A673 (cell line): ENCODE measurements around the gene FAM151A. TPM values are rescaled to one million over a fixed set of nuclear protein-coding genes. Genes with fewer than 3 reads are reported as not detected.

Experiments used
- BruUV-seq: library from RNA; stranded (reverse); fragments of 400-500 nt; replicated peaks from 2 replicates; lab custom pipeline; 2021; lab: Mats Ljungman, UMichigan
- CTCF ChIA-PET: fragments of 300-600 bp; sonication (Branson Sonifier 250); formaldehyde crosslinking; loops from one replicate; lab custom pipeline; 2022; ENCODE audit warnings: antibody characterized with exemption; lab: Charles Lee
- POLR2A ChIA-PET: fragments of 300-600 bp; sonication (Branson Sonifier 250); formaldehyde crosslinking; loops from one replicate; lab custom pipeline; 2022; ENCODE audit warnings: antibody characterized with exemption; ENCODE audit not compliant: low non-redundant PET; lab: Charles Lee
- DNase-seq: peaks from one replicate; pipeline ENCODE4 v3.0.0-alpha.2; 2015; ENCODE audit warnings: low spot score
- H3K27ac ChIP-seq: fragments of 200-600 bp; sonication (generic); 2 replicates; pipeline ENCODE4 v1.5.1; 2016; ENCODE audit warnings: mixed run types, low read depth, mild to moderate bottlenecking, mixed read lengths, antibody characterized with exemption, low read length; ENCODE audit not compliant: poor library complexity, severe bottlenecking
- H3K27me3 ChIP-seq: fragments of 200-600 bp; sonication (generic); replicated peaks from 2 replicates; pipeline ENCODE4 v1.6.1; 2017; ENCODE audit warnings: mixed run types, low read depth, mild to moderate bottlenecking, mixed read lengths, antibody characterized with exemption, low read length; ENCODE audit not compliant: insufficient read depth, poor library complexity
- H3K36me3 ChIP-seq: fragments of 200-600 bp; sonication (generic); 2 replicates; pipeline ENCODE4 v1.6.1; 2016; ENCODE audit warnings: mixed run types, mild to moderate bottlenecking, mixed read lengths, antibody characterized with exemption, low read length; ENCODE audit not compliant: insufficient read depth, poor library complexity, severe bottlenecking
- H3K4me1 ChIP-seq: fragments of 200-600 bp; sonication (generic); 2 replicates; pipeline ENCODE4 v1.6.1; 2017; ENCODE audit warnings: mixed run types, mild to moderate bottlenecking, mixed read lengths, antibody characterized with exemption, low read length; ENCODE audit not compliant: insufficient read depth, poor library complexity, severe bottlenecking
- H3K4me3 ChIP-seq: fragments of 200-600 bp; sonication (generic); 2 replicates; pipeline ENCODE4 v1.5.1; 2016; ENCODE audit warnings: low read depth, mixed run types, mild to moderate bottlenecking, mixed read lengths, low read length; ENCODE audit not compliant: poor library complexity, severe bottlenecking
- H3K9me3 ChIP-seq: fragments of 200-600 bp; sonication (generic); 2 replicates; pipeline ENCODE4 v1.6.1; 2016; ENCODE audit warnings: mixed run types, low read depth, mild to moderate bottlenecking, mixed read lengths, antibody characterized with exemption, low read length; ENCODE audit not compliant: poor library complexity, severe bottlenecking
- EZH2 ChIP-seq: fragments of 200-600 bp; sonication (generic); IDR thresholded peaks from 2 replicates; pipeline ENCODE4 v1.6.1; 2017; ENCODE audit warnings: borderline replicate concordance, low read depth, mild to moderate bottlenecking, mixed read lengths, antibody characterized with exemption, low read length; ENCODE audit not compliant: poor library complexity, severe bottlenecking
- intact Hi-C: fragments of 100-400 bp; cut with micrococcal nuclease; formaldehyde crosslinking; loops from one replicate; pipeline ENCODE4 v1.10.0; 2022; ENCODE audit not compliant: unreplicated experiment
- total RNA-seq: library from RNA; stranded (reverse); gene quantifications from 2 replicates; pipeline ENCODE4 v1.2.3, GENCODE V29; 2021
- TF ChIP-seq, protein P1 (sequence below): fragments of 300-800, 200-600 bp; sonication (generic); conservative IDR thresholded peaks from 2 replicates; pipeline ENCODE4 v1.5.1; 2017; ENCODE audit warnings: low read depth, mild to moderate bottlenecking, antibody characterized with exemption, low read length, moderate library complexity, mixed read lengths

FAM151A gene
- total RNA-seq, 1 experiment from 2014 or later, result not detected

DNA sequence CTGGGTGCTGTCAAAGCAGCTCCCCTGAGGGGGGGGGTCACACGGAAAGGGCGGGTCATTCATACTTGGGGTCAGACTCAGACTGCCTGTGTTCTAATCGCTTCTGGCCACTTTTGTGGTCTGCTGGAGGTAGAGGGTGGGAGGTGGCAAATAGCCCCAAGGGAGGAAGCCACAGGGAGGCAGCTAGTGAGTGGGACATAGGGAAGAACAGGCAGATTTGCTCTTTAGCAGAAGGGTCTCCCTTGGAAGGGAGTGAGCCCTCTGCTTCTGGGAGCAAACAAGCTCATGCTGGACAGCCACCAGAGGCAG, 50.8 kb downstream of the FAM151A start:
- peak overlapping the region; percentile 64 for H3K27ac ChIP-seq
- no peaks in the 10 kb centered on the region for H3K36me3 ChIP-seq
- H3K4me3 ChIP-seq, result no peak overlapping the region
- H3K4me1 ChIP-seq, result peaks cover 29% of the 10 kb centered on the region
- ChIA-PET POLR2A (no interaction called here), CTCF (no interaction called here)
- no TSS peak for BruUV-seq
- no peaks in the 10 kb centered on the region for H3K27me3 ChIP-seq
- H3K9me3 ChIP-seq, result no peaks in the 10 kb centered on the region
- DNase-seq, result no peak
- intact Hi-C loops, result no loop called here
- TF ChIP-seq, protein P1, sequence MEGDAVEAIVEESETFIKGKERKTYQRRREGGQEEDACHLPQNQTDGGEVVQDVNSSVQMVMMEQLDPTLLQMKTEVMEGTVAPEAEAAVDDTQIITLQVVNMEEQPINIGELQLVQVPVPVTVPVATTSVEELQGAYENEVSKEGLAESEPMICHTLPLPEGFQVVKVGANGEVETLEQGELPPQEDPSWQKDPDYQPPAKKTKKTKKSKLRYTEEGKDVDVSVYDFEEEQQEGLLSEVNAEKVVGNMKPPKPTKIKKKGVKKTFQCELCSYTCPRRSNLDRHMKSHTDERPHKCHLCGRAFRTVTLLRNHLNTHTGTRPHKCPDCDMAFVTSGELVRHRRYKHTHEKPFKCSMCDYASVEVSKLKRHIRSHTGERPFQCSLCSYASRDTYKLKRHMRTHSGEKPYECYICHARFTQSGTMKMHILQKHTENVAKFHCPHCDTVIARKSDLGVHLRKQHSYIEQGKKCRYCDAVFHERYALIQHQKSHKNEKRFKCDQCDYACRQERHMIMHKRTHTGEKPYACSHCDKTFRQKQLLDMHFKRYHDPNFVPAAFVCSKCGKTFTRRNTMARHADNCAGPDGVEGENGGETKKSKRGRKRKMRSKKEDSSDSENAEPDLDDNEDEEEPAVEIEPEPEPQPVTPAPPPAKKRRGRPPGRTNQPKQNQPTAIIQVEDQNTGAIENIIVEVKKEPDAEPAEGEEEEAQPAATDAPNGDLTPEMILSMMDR, result no peak
- TF ChIP-seq EZH2, result no peak

DNA sequence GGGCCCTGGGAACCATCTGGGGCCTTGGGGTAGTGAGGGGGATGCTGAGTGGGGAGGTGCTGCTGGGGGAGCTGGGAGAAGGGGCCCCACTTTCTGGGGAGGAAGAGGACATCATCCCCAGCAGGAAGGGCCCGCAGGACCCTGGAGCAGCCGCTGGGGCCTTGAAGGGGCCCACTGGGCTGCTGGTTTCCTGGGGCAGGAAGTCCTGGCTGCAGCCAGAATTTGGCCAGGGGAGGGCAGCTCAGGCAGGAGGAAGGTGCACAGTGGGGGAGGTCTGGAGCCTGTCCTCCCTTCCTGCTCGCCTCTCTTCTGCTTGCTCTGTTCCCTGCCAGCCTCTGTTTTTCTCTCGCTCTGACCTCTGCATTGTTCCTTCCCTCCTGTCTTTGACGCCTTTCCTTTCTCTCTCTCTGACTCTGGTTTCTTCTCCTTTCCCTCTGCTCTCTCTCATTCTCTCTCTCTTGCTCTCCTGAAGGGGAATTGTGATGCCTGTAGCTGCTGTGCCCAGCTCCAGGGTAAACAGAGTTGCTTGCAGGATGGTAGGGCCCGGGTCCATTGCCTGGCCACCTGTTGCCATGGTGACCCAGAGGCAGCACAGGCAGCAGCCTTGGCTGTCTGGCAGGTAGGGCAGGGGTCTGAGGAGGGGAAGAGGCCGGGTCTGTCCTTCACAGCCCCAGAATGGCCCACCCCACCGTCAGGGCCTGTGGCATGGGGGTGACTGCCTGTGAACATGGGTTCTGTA, 51.4 kb downstream of the FAM151A start:
- DNase-seq, result peak; percentile 35

DNA sequence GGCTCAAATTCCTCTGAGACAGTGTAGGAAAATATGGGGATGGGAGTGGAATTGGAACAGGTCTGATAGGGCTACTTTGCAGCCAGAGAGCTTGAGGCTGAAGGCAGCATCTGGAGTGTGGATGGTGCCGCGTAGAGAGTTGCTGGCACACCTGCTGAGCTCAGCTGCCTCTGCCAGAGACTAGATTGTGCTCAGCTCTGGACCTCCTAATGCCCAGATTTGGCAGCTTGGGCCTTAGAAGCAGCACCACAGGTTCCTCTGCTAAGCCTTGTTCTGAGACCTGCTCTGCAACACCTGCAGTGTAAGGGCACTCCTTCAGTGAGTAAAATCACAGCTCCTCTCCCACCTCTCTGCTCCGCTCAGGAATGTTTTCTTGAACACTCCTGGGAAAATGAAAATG, 52.0 kb downstream of the FAM151A start:
- H3K4me3 ChIP-seq, result no peak overlapping the region
- peak overlapping the region; percentile 64 for H3K27ac ChIP-seq
- H3K27me3 ChIP-seq, result no peaks in the 10 kb centered on the region
- H3K36me3 ChIP-seq, result no peaks in the 10 kb centered on the region
- BruUV-seq, result no TSS peak
- no peaks in the 10 kb centered on the region for H3K9me3 ChIP-seq
- intact Hi-C loops, result no loop called here
- CTCF ChIA-PET, result no interaction called here
- POLR2A ChIA-PET, result no interaction called here
- DNase-seq, result peak; percentile 56
- no peak for TF ChIP-seq EZH2
- TF ChIP-seq, protein P1, result no peak
- peaks cover 29% of the 10 kb centered on the region for H3K4me1 ChIP-seq

More for the DNA sequence above, 51.4 kb downstream of the FAM151A start:
- Histone ChIP-seq H3K36me3 (no peaks in the 10 kb centered on the region), H3K4me1 (peaks cover 29% of the 10 kb centered on the region), H3K4me3 (no peak overlapping the region), H3K27me3 (no peaks in the 10 kb centered on the region), H3K27ac (peak overlapping the region; percentile 64), H3K9me3 (no peaks in the 10 kb centered on the region)
- POLR2A ChIA-PET, result no interaction called here
- CTCF ChIA-PET, result no interaction called here
- no peak for TF ChIP-seq EZH2
- TF ChIP-seq, protein P1, result no peak
- intact Hi-C loops, result no loop called here
- BruUV-seq, result no TSS peak
